H1 (cell line): ENCODE results near the gene PDGFD. TPM values are rescaled to one million over a fixed set of nuclear protein-coding genes. Genes with fewer than 3 reads are reported as not detected.

Experiments used
- CTCF ChIA-PET: fragments of 300-600 bp; sonication (Branson Sonifier 250); formaldehyde crosslinking; loops from one replicate; lab custom pipeline; 2021; ENCODE audit not compliant: partially characterized antibody; lab: Charles Lee
- POLR2A ChIA-PET: fragments of 300-600 bp; sonication (Branson Sonifier 250); formaldehyde crosslinking; loops from one replicate; lab custom pipeline; 2021; ENCODE audit warnings: inconsistent platforms; ENCODE audit not compliant: partially characterized antibody; lab: Charles Lee
- DNase-seq, 2 experiments: peaks; one replicate each; pipeline versions ENCODE4 v3.0.0 to v3.0.0-alpha.2; 2010 to 2022; ENCODE audit warnings: low spot score in 2 of 2, low read depth in 1 of 2, mixed read lengths in 1 of 2
- FAIRE-seq: peaks from 2 replicates; lab custom pipeline; 2011; peaks lifted over from hg19 to GRCh38; lab: Jason Lieb, UNC
- H2AFZ ChIP-seq: 2 replicates; pipeline ENCODE4 v1.8.1; 2012; ENCODE audit warnings: low read length, inconsistent platforms
- H2AK5ac ChIP-seq: 2 replicates; pipeline ENCODE4 v1.6.1; 2013; ENCODE audit warnings: low read depth, low read length
- H2BK120ac ChIP-seq: replicated peaks from 2 replicates; pipeline ENCODE3; 2013; ENCODE audit warnings: low read depth, low read length, inconsistent platforms
- H2BK12ac ChIP-seq: 2 replicates; pipeline ENCODE4 v1.6.1; 2013; ENCODE audit warnings: low read depth, low read length
- H2BK15ac ChIP-seq: 2 replicates; pipeline ENCODE4 v1.6.1; 2013; ENCODE audit warnings: low read length
- H2BK20ac ChIP-seq: 2 replicates; pipeline ENCODE4 v1.6.1; 2013; ENCODE audit warnings: low read length
- H2BK5ac ChIP-seq: 2 replicates; pipeline ENCODE4 v1.6.1; 2013; ENCODE audit warnings: low read depth, low read length
- H3K14ac ChIP-seq: 2 replicates; pipeline ENCODE4 v1.6.1; 2013; ENCODE audit warnings: inconsistent platforms; ENCODE audit not compliant: insufficient read length
- H3K18ac ChIP-seq: 2 replicates; pipeline ENCODE4 v1.6.1; 2013; ENCODE audit warnings: low read length; ENCODE audit errors: extremely low read depth
- H3K23ac ChIP-seq: 2 replicates; pipeline ENCODE4 v1.6.1; 2013; ENCODE audit warnings: inconsistent platforms; ENCODE audit not compliant: insufficient read length
- H3K23me2 ChIP-seq: 2 replicates; pipeline ENCODE4 v1.6.1; 2013; ENCODE audit warnings: low read depth, low read length
- H3K27ac ChIP-seq: 2 replicates; pipeline ENCODE4 v1.6.1; 2011; ENCODE audit warnings: low read depth, low read length, inconsistent platforms
- H3K27me3 ChIP-seq, 4 experiments: replicated peaks in 1 of 4; 1 replicate in 1 of 4; 2 replicates in 3 of 4; pipeline versions ENCODE4 v1.6.1 to v1.8.1; 2011 to 2013; ENCODE audit warnings: low read length in 3 of 4, mild to moderate bottlenecking in 3 of 4, inconsistent platforms in 2 of 4, mixed read lengths in 2 of 4, moderate library complexity in 1 of 4; ENCODE audit not compliant: control insufficient read depth in 3 of 4, insufficient read depth in 3 of 4; ENCODE audit errors: extremely low read depth in 1 of 4
- H3K36me3 ChIP-seq, 4 experiments: 2 replicates each; pipeline versions ENCODE4 v1.6.1 to v1.8.1; 2011 to 2013; ENCODE audit warnings: mild to moderate bottlenecking in 4 of 4, low read length in 3 of 4, moderate library complexity in 2 of 4, control low read depth in 1 of 4, inconsistent platforms in 1 of 4; ENCODE audit not compliant: insufficient read depth in 4 of 4, control insufficient read depth in 2 of 4
- H3K4ac ChIP-seq: replicated peaks from 2 replicates; pipeline ENCODE3; 2013; ENCODE audit warnings: low read length, low read depth, mixed read lengths, inconsistent platforms; ENCODE audit not compliant: insufficient read length
- H3K4me1 ChIP-seq, 4 experiments: replicated peaks in 1 of 4; 1 replicate in 1 of 4; 2 replicates in 3 of 4; pipeline versions ENCODE4 v1.6.1 to v1.8.1; 2011 to 2013; ENCODE audit warnings: low read length in 3 of 4, inconsistent platforms in 2 of 4, mixed read lengths in 1 of 4; ENCODE audit not compliant: insufficient read depth in 4 of 4, control insufficient read depth in 3 of 4
- H3K4me2 ChIP-seq, 2 experiments: 2 replicates each; pipeline versions ENCODE4 v1.6.1 to v1.8.1; 2011 to 2013; ENCODE audit warnings: low read depth in 2 of 2, low read length in 2 of 2, control low read depth in 1 of 2, inconsistent platforms in 1 of 2, mild to moderate bottlenecking in 1 of 2; ENCODE audit not compliant: insufficient read depth in 1 of 2
- H3K4me3 ChIP-seq, 4 experiments: fragments of 200-600, 300-600 bp in 1 of 4; sonication (generic), shearing (Covaris generic), sonication (Bioruptor Twin) in 1 of 4; 2 replicates each; pipeline versions ENCODE4 v1.5.1 to v1.8.1; 2011 to 2016; ENCODE audit warnings: low read length in 4 of 4, low read depth in 3 of 4, control low read depth in 2 of 4, inconsistent platforms in 2 of 4, mild to moderate bottlenecking in 2 of 4, mixed read lengths in 1 of 4, moderate library complexity in 1 of 4; ENCODE audit not compliant: insufficient read depth in 2 of 4; ENCODE audit errors: extremely low read depth in 1 of 4
- H3K56ac ChIP-seq: replicated peaks from 2 replicates; pipeline ENCODE3; 2013; ENCODE audit warnings: low read depth, mild to moderate bottlenecking, mixed read lengths, low read length, inconsistent platforms; ENCODE audit not compliant: insufficient read length
- H3K79me1 ChIP-seq: 2 replicates; pipeline ENCODE4 v1.6.1; 2013; ENCODE audit warnings: low read depth, low read length, control low read depth
- H3K79me2 ChIP-seq, 2 experiments: 2 replicates each; pipeline versions ENCODE4 v1.6.1 to v1.8.1; 2012 to 2013; ENCODE audit warnings: low read length in 2 of 2, mild to moderate bottlenecking in 2 of 2, inconsistent platforms in 1 of 2; ENCODE audit not compliant: insufficient read depth in 2 of 2, control insufficient read depth in 1 of 2
- H3K9ac ChIP-seq, 4 experiments: replicated peaks in 1 of 4; 1 replicate in 1 of 4; 2 replicates in 3 of 4; pipeline versions ENCODE4 v1.6.1 to v1.8.1; 2011 to 2013; ENCODE audit warnings: low read depth in 3 of 4, low read length in 3 of 4, control low read depth in 2 of 4, mild to moderate bottlenecking in 2 of 4, moderate library complexity in 2 of 4, inconsistent platforms in 1 of 4; ENCODE audit errors: extremely low read depth in 1 of 4
- H3K9me3 ChIP-seq, 2 experiments: 2 replicates each; pipeline versions ENCODE4 v1.6.1 to v1.8.1; 2012 to 2013; ENCODE audit warnings: mild to moderate bottlenecking in 2 of 2, moderate library complexity in 2 of 2, control low read depth in 1 of 2, inconsistent platforms in 1 of 2, low read depth in 1 of 2, low read length in 1 of 2, mixed read lengths in 1 of 2; ENCODE audit not compliant: insufficient read depth in 2 of 2
- H4K20me1 ChIP-seq, 2 experiments: replicated peaks in 1 of 2; 2 replicates each; pipeline versions ENCODE3 to v1.8.1; 2011 to 2013; ENCODE audit warnings: inconsistent platforms in 2 of 2, low read length in 2 of 2, mild to moderate bottlenecking in 1 of 2; ENCODE audit not compliant: insufficient read depth in 2 of 2, control insufficient read depth in 1 of 2
- H4K5ac ChIP-seq: 2 replicates; pipeline ENCODE4 v1.6.1; 2013; ENCODE audit warnings: low read length, low read depth, mixed read lengths, inconsistent platforms; ENCODE audit not compliant: insufficient read length
- H4K8ac ChIP-seq: 2 replicates; pipeline ENCODE4 v1.8.0; 2013; ENCODE audit warnings: mild to moderate bottlenecking, moderate library complexity, low read length, inconsistent platforms; ENCODE audit not compliant: insufficient read depth; ENCODE audit errors: extremely low read depth
- H4K91ac ChIP-seq: replicated peaks from 2 replicates; pipeline ENCODE3; 2013; ENCODE audit warnings: low read length, mixed read lengths, inconsistent platforms; ENCODE audit not compliant: insufficient read length
- ASH2L ChIP-seq: fragments of 200-600, 300-600 bp; sonication (generic); IDR thresholded peaks from one replicate; pipeline ENCODE4 v1.7.1; 2017; ENCODE audit warnings: low read length
- CHD1 ChIP-seq: IDR thresholded peaks from 2 replicates; pipeline ENCODE4 v1.6.1; 2012; ENCODE audit warnings: low read depth, low read length, improper control_type of control experiment
- CREB1 ChIP-seq: IDR thresholded peaks from 2 replicates; pipeline ENCODE4 v1.6.1; 2012; ENCODE audit warnings: inconsistent platforms
- HDAC2 ChIP-seq, 2 experiments: fragments of 300-600 bp in 1 of 2; sonication (generic) in 1 of 2; IDR thresholded peaks; 2 replicates each; pipeline ENCODE4 v1.6.1; 2011 to 2012; ENCODE audit warnings: low read depth in 2 of 2, low read length in 2 of 2, mild to moderate bottlenecking in 2 of 2, moderate library complexity in 2 of 2, borderline replicate concordance in 1 of 2, inconsistent platforms in 1 of 2
- MAFK ChIP-seq: IDR thresholded peaks from 2 replicates; pipeline ENCODE4 v1.6.1; 2012; ENCODE audit warnings: low read depth, mild to moderate bottlenecking, improper control_type of control experiment, low read length
- NRF1 ChIP-seq: IDR thresholded peaks from 2 replicates; pipeline ENCODE4 v1.6.1; 2011; ENCODE audit warnings: mild to moderate bottlenecking, low read depth, low read length, improper control_type of control experiment
- RNF2 ChIP-seq: fragments of 200-900, 300-1000 bp; sonication (generic); IDR thresholded peaks from 2 replicates; pipeline ENCODE4 v1.7.1; 2016; ENCODE audit warnings: borderline replicate concordance, low read depth, mild to moderate bottlenecking, antibody characterized with exemption, low read length; ENCODE audit not compliant: poor library complexity, severe bottlenecking; ENCODE audit errors: missing control alignments
- SAP30 ChIP-seq: fragments of 300-600 bp; sonication (generic); IDR thresholded peaks from 2 replicates; pipeline ENCODE4 v1.7.1; 2012; ENCODE audit warnings: low read length, moderate library complexity, mild to moderate bottlenecking, inconsistent platforms; ENCODE audit not compliant: insufficient read depth, insufficient replicate concordance
- SIRT6 ChIP-seq: IDR thresholded peaks from one replicate; pipeline ENCODE4 v1.7.1; 2012; ENCODE audit warnings: low read length, inconsistent platforms
- SP2 ChIP-seq: IDR thresholded peaks from 2 replicates; pipeline ENCODE4 v1.6.1; 2012; ENCODE audit warnings: mild to moderate bottlenecking, low read length, inconsistent platforms
- TAF1 ChIP-seq: IDR thresholded peaks from 2 replicates; pipeline ENCODE4 v1.6.1; 2011; ENCODE audit warnings: mild to moderate bottlenecking, low read depth, low read length
- TBP ChIP-seq: IDR thresholded peaks from 2 replicates; pipeline ENCODE4 v1.6.1; 2011; ENCODE audit warnings: low read depth, low read length, improper control_type of control experiment
- YY1 ChIP-seq: IDR thresholded peaks from 2 replicates; pipeline ENCODE4 v1.6.1; 2011; ENCODE audit warnings: low read depth, mild to moderate bottlenecking, low read length
- ZNF274 ChIP-seq: IDR thresholded peaks from 2 replicates; pipeline ENCODE4 v1.7.0; 2012; ENCODE audit warnings: low read length, borderline replicate concordance; ENCODE audit errors: extremely low read depth
- WGBS, 2 experiments: shearing (Covaris generic) in 1 of 2; methylation state at CpG; one replicate each; pipeline versions ENCODE4 v1.1.6 to v1.1.7; 2013 to 2015; ENCODE audit warnings: low lambda C conversion rate in 2 of 2, mixed read lengths in 2 of 2, inconsistent platforms in 1 of 2, low coverage in 1 of 2, missing lambda C conversion rate in 1 of 2; ENCODE audit not compliant: insufficient replicate concordance in 2 of 2, insufficient coverage in 1 of 2, insufficient read length in 1 of 2; ENCODE audit errors: extremely low coverage in 1 of 2, missing lambda C conversion rate in 1 of 2; 5-methylcytosine and 5-hydroxymethylcytosine counted together
- polyA plus RNA-seq, 7 experiments: library from polyadenylated mRNA; depleted of rRNA in 3 of 7; stranded (reverse) in 5 of 7; unstranded in 2 of 7; fragments of >200 nt in 5 of 7; fragments of 200-250 nt in 2 of 7; gene quantifications; 1 replicate in 5 of 7; 2 replicates in 1 of 7; 4 replicates in 1 of 7; pipeline versions ENCODE4 v1.2.1 to v1.2.3, GENCODE V29; 2011 to 2013; ENCODE audit warnings: missing spikeins in 2 of 7, mixed read lengths in 2 of 7
- total RNA-seq: library from RNA; stranded (reverse); fragmentation: NEBNext Ultra II Directional; extraction: Animal tissue kit (Norgen Biotek cat#: 25700); gene quantifications from 2 replicates; pipeline ENCODE4 v1.2.1, GENCODE V29; 2021
- TF ChIP-seq, protein P1 (sequence below): IDR thresholded peaks from 2 replicates; pipeline ENCODE4 v1.6.1; 2012; ENCODE audit warnings: inconsistent platforms

PDGFD gene
- total and polyA plus RNA-seq, 2 of the 8 experiments (the other 6 are each of a cell fraction or from before 2014, with no cell fraction given): 1.1 to 3.9 TPM

DNA sequence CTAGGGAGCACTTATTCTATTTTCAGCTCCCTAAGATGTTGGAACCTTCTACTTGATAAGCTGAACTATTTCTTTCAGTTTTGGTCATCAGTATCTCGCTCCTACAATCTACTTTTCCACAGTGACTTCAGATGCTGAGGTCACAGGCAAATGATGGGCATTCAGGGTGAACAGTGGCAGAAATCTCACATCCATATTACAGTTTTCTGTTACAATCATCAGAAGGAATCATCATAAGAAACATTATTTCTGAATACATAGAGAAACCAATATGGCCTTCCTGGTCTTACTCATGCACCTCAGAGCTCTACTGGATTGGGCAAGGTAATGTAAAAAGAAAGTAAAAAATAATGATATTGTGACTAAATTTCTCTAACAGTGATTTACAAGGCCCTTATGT is 166.9 kb downstream of the PDGFD start:
- DNase-seq: no peak
- TF ChIP-seq, protein P1, sequence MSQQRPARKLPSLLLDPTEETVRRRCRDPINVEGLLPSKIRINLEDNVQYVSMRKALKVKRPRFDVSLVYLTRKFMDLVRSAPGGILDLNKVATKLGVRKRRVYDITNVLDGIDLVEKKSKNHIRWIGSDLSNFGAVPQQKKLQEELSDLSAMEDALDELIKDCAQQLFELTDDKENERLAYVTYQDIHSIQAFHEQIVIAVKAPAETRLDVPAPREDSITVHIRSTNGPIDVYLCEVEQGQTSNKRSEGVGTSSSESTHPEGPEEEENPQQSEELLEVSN: no peak
- TF ChIP-seq ASH2L: no peak
- TF ChIP-seq CHD1: no peak
- no peak for TF ChIP-seq SP2
- TF ChIP-seq HDAC2 (IDR thresholded peaks at IDR 0.05; ENCODE audit: borderline replicate concordance in 1 of 2, low read depth in 2 of 2, low read length in 2 of 2): no peak
- TF ChIP-seq YY1: no peak
- no peak for TF ChIP-seq SAP30
- TF ChIP-seq SIRT6: no peak
- no peak for TF ChIP-seq TBP
- TF ChIP-seq RNF2: no peak
- no peak for TF ChIP-seq ZNF274
- TF ChIP-seq TAF1: no peak
- TF ChIP-seq MAFK: no peak
- no peak for TF ChIP-seq CREB1
- TF ChIP-seq NRF1: no peak

More for the DNA sequence above, 166.9 kb downstream of the PDGFD start:
- H3K27me3 ChIP-seq: no peaks in the 10 kb centered on the region
- H3K4me3 ChIP-seq: no peak overlapping the region
- ChIA-PET POLR2A (no interaction called here), CTCF (no interaction called here)
- H3K23me2 ChIP-seq: no peaks in the 10 kb centered on the region
- WGBS, 2 experiments: 96% methylated on average over 1 of the region's 1 CpG; no CpG with 5 or more reads in 1 of the 2 experiments
- H3K9me3 ChIP-seq: no peaks in the 10 kb centered on the region
- no peak overlapping the region for H3K14ac ChIP-seq
- no peak for FAIRE-seq
- no peak overlapping the region for H4K5ac ChIP-seq
- no peaks in the 10 kb centered on the region for H4K20me1 ChIP-seq
- H3K36me3 ChIP-seq: no peaks in the 10 kb centered on the region
- no peak overlapping the region for H2BK12ac ChIP-seq
- H3K18ac ChIP-seq: no peak overlapping the region
- no peak overlapping the region for H3K56ac ChIP-seq
- no peak overlapping the region for H2BK15ac ChIP-seq
- no peak overlapping the region for H3K23ac ChIP-seq
- no peak overlapping the region for H2BK120ac ChIP-seq
- no peak overlapping the region for H4K8ac ChIP-seq
- H2AK5ac ChIP-seq: no peak overlapping the region
- H3K27ac ChIP-seq: no peak overlapping the region
- no peak overlapping the region for H3K9ac ChIP-seq
- no peak overlapping the region for H4K91ac ChIP-seq
- no peaks in the 10 kb centered on the region for H3K79me1 ChIP-seq
- H3K4me2 ChIP-seq: no peak overlapping the region
- H2AFZ ChIP-seq: no peak overlapping the region
- no peaks in the 10 kb centered on the region for H3K4me1 ChIP-seq
- no peaks in the 10 kb centered on the region for H3K79me2 ChIP-seq
- H2BK20ac ChIP-seq: no peak overlapping the region
- H2BK5ac ChIP-seq: no peak overlapping the region
- H3K4ac ChIP-seq: no peak overlapping the region
